ENCODE measurements around the gene PPP6R1. TPM values are rescaled to one million over a fixed set of nuclear protein-coding genes. Genes with fewer than 3 reads are reported as not detected.

Gene PPP6R1
- total RNA-seq, 1 donor from 2014 or later: 30.3 TPM

GRCh38 chr19:55246462-55247451 lies 12.1 kb downstream of the PPP6R1 start:
- ATAC-seq: no peak
- no peak for DNase-seq (ENCODE audit: low spot score)

- no peak for DNase-seq (ENCODE audit: low spot score)
- ATAC-seq: no peak
Observed at GRCh38 chr19:55245236-55245904, 13.4 kb downstream of the PPP6R1 start.

- DNase-seq (ENCODE audit: low spot score) (no peak), ATAC-seq (no peak)
Observed at GRCh38 chr19:55244004-55244680, 14.7 kb downstream of the PPP6R1 start.

GRCh38 chr19:55242517-55242916 lies 16.3 kb downstream of the PPP6R1 start:
- no peak for ATAC-seq
- DNase-seq (ENCODE audit: low spot score): no peak

- no peak for ATAC-seq
- no peak for DNase-seq (ENCODE audit: low spot score)
Observed at GRCh38 chr19:55241935-55242464, 16.8 kb downstream of the PPP6R1 start.

- DNase-seq (ENCODE audit: low spot score): no peak
- no peak for ATAC-seq
Observed at GRCh38 chr19:55241143-55241934, 17.5 kb downstream of the PPP6R1 start.

GRCh38 chr19:55240713-55241020 lies 18.1 kb downstream of the PPP6R1 start:
- DNase-seq (ENCODE audit: low spot score): no peak
- ATAC-seq: no peak

- ATAC-seq: no peak
- DNase-seq (ENCODE audit: low spot score): no peak
Observed at GRCh38 chr19:55239004-55239403, 19.8 kb downstream of the PPP6R1 start.

- no peak for DNase-seq (ENCODE audit: low spot score)
- ATAC-seq: no peak
Observed at GRCh38 chr19:55238030-55238429, 20.8 kb downstream of the PPP6R1 start.

- ATAC-seq (no peak), DNase-seq (ENCODE audit: low spot score) (no peak)
Observed at GRCh38 chr19:55232986-55233385, 25.8 kb downstream of the PPP6R1 start.

- DNase-seq (ENCODE audit: low spot score) (no peak), ATAC-seq (no peak)
Observed at GRCh38 chr19:55232286-55232602, 26.6 kb downstream of the PPP6R1 start.

- no peak for DNase-seq (ENCODE audit: low spot score)
- no peak for ATAC-seq
Observed at GRCh38 chr19:55231391-55232285, 27.2 kb downstream of the PPP6R1 start.

- DNase-seq (ENCODE audit: low spot score): no peak
- no peak for ATAC-seq
Observed at GRCh38 chr19:55230780-55231179, 28.0 kb downstream of the PPP6R1 start.

- DNase-seq (ENCODE audit: low spot score): no peak
- no peak for ATAC-seq
Observed at GRCh38 chr19:55230329-55230728, 28.5 kb downstream of the PPP6R1 start.

- ATAC-seq (no peak), DNase-seq (ENCODE audit: low spot score) (no peak)
Observed at GRCh38 chr19:55229789-55230182, 29.0 kb downstream of the PPP6R1 start.

GRCh38 chr19:55229145-55229788 lies 29.6 kb downstream of the PPP6R1 start:
- DNase-seq (ENCODE audit: low spot score) (no peak), ATAC-seq (peak; percentile 34)

GRCh38 chr19:55228403-55229031 lies 30.3 kb downstream of the PPP6R1 start, which contains the start of gene TMEM86B:
Gene TMEM86B, minus strand, starts transcription at chr19:55228763. Its CDS starts 22 bp downstream, at chr19:55228741.
- peak; percentile 92 for ATAC-seq
- DNase-seq (ENCODE audit: low spot score): peak; percentile 83

- ATAC-seq (peak; percentile 46), DNase-seq (ENCODE audit: low spot score) (no peak)
Observed at GRCh38 chr19:55228015-55228391, 30.8 kb downstream of the PPP6R1 start.

All from left lobe of liver (tissue), 2 donors.